HEK293T (cell line): ENCODE data around the gene BCORL1.

Source experiments
- BHLHE40 ChIP-seq: fragments of 450-650 bp; IDR thresholded peaks from 2 replicates; pipeline ENCODE4 v1.6.1; 2016; ENCODE audit warnings: mild to moderate bottlenecking, moderate library complexity, borderline replicate concordance
- CTBP1 ChIP-seq: fragments of 450-650 bp; IDR thresholded peaks from 2 replicates; pipeline ENCODE4 v1.6.1; 2016; ENCODE audit warnings: borderline replicate concordance
- ELF4 ChIP-seq: fragments of 450-650 bp; IDR thresholded peaks from 2 replicates; pipeline ENCODE4 v1.6.1; 2017; ENCODE audit warnings: antibody characterized with exemption
- FOXK2 ChIP-seq: fragments of 450-650 bp; IDR thresholded peaks from 2 replicates; pipeline ENCODE4 v1.6.1; 2016; ENCODE audit warnings: mild to moderate bottlenecking
- FOXM1 ChIP-seq: fragments of 450-650 bp; IDR thresholded peaks from 2 replicates; pipeline ENCODE4 v1.6.1; 2017; ENCODE audit warnings: mild to moderate bottlenecking, borderline replicate concordance
- L3MBTL2 ChIP-seq: fragments of 450-650 bp; conservative IDR thresholded peaks from 2 replicates; pipeline ENCODE4 v1.6.1; 2016; ENCODE audit warnings: mild to moderate bottlenecking
- NFRKB ChIP-seq: fragments of 450-650 bp; IDR thresholded peaks from 2 replicates; pipeline ENCODE4 v1.6.1; 2016; ENCODE audit warnings: mild to moderate bottlenecking, moderate library complexity
- SP1 ChIP-seq: fragments of 450-650 bp; IDR thresholded peaks from 2 replicates; pipeline ENCODE4 v1.6.1; 2017
- SUZ12 ChIP-seq: fragments of 450-650 bp; IDR thresholded peaks from 2 replicates; pipeline ENCODE4 v1.6.1; 2016; ENCODE audit warnings: mild to moderate bottlenecking
- TARDBP ChIP-seq: fragments of 450-650 bp; IDR thresholded peaks from 2 replicates; pipeline ENCODE4 v1.6.1; 2016
- ZNF384 ChIP-seq: fragments of 450-650 bp; IDR thresholded peaks from 2 replicates; pipeline ENCODE4 v1.6.1; 2016

DNA sequence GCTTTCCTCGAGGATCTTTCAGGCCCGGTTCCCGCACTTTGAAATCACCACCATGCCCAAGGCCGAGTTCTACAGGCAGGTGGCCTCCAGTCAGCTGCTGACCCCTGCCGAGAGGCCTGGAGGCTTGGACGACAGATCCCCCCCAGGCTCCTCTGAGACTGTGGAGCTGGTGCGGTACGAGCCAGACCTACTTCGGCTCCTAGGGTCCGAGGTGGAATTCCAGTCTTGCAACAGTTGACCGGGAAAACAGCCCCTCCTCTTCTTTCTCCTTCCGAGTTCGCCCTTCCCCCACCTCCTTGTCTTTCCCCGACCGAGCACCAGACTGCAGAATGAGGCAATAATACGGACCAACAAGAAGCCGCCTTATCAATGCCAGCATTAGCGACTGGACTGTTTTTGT is 73.5 kb downstream of the BCORL1 start:
- no peak for TF ChIP-seq BHLHE40
- TF ChIP-seq L3MBTL2, result no peak
- TF ChIP-seq TARDBP, result no peak
- TF ChIP-seq SUZ12, result no peak
- no peak for TF ChIP-seq CTBP1
- TF ChIP-seq FOXM1, result no peak
- TF ChIP-seq NFRKB, result no peak
- no peak for TF ChIP-seq FOXK2
- no peak for TF ChIP-seq ZNF384
- TF ChIP-seq SP1, result no peak
- no peak for TF ChIP-seq ELF4
